ENCODE results near the gene TMEM147.

The TMEM147 gene

GRCh38 chr19:35545001-35545854, at the start of gene TMEM147:
TSS of gene TMEM147 (plus strand) at chr19:35545626. CDS start at chr19:35545740, 114 bp downstream.
- DNase-seq = peak; percentile 76 to 80

- DNase-seq = no peak
These were observed 48.0 kb upstream of the TMEM147 start for GRCh38 chr19:35497406-35497805.

GRCh38 chr19:35498220-35498619, 47.2 kb upstream of the TMEM147 start:
- DNase-seq = no peak

GRCh38 chr19:35498984-35499527, 46.4 kb upstream of the TMEM147 start:
- DNase-seq = no peak

- no peak for DNase-seq
These were observed 44.8 kb upstream of the TMEM147 start for GRCh38 chr19:35500611-35501010.

- DNase-seq = no peak
These were observed 43.7 kb upstream of the TMEM147 start for GRCh38 chr19:35501684-35502083.

GRCh38 chr19:35502751-35503150, 42.7 kb upstream of the TMEM147 start:
- no peak for DNase-seq

GRCh38 chr19:35506011-35506410, 39.4 kb upstream of the TMEM147 start:
- DNase-seq = no peak

GRCh38 chr19:35507561-35507960, 37.9 kb upstream of the TMEM147 start:
- DNase-seq = no peak

- no peak for DNase-seq
These were observed 37.3 kb upstream of the TMEM147 start for GRCh38 chr19:35508129-35508528.

GRCh38 chr19:35509018-35509652, 36.3 kb upstream of the TMEM147 start:
- peak; percentile 30 to 33 for DNase-seq

- peak; percentile 62 to 78 for DNase-seq
These were observed 35.4 kb upstream of the TMEM147 start for GRCh38 chr19:35509861-35510625.

GRCh38 chr19:35510626-35510964, 34.8 kb upstream of the TMEM147 start:
- no peak for DNase-seq

GRCh38 chr19:35511337-35511736, 34.1 kb upstream of the TMEM147 start:
- DNase-seq = no peak

- no peak for DNase-seq
These were observed 32.4 kb upstream of the TMEM147 start for GRCh38 chr19:35512831-35513627.

GRCh38 chr19:35513628-35514281, 31.7 kb upstream of the TMEM147 start, which contains the start of gene DMKN:
TSS of gene DMKN (minus strand) at chr19:35513649. CDS start at chr19:35513475, 174 bp downstream.
- no peak for DNase-seq

GRCh38 chr19:35514282-35514809, 31.1 kb upstream of the TMEM147 start:
- DNase-seq = no peak

- DNase-seq = no peak
These were observed 29.1 kb upstream of the TMEM147 start for GRCh38 chr19:35516310-35516709.

GRCh38 chr19:35517342-35517741, 28.1 kb upstream of the TMEM147 start:
- DNase-seq = no peak

GRCh38 chr19:35518313-35518712, 27.1 kb upstream of the TMEM147 start:
- DNase-seq = no peak

GRCh38 chr19:35519291-35519690, 26.1 kb upstream of the TMEM147 start:
- DNase-seq = no peak
